Raji (cell line): ENCODE results near the gene CCDC40.
A peak's percentile ranks its signal among the peaks of the same experiment; 100 is the strongest.

Source experiments
- POLR2A ChIP-seq: IDR thresholded peaks from 2 replicates; pipeline ENCODE4 v1.6.1; 2011; ENCODE audit warnings: low read depth, low read length, control low read depth; ENCODE audit not compliant: insufficient read depth

The CCDC40 gene

GRCh38 chr17:80095844-80096475 lies 59.5 kb downstream of the CCDC40 start:
- TF ChIP-seq POLR2A, result no peak

GRCh38 chr17:80096561-80097021 lies 60.1 kb downstream of the CCDC40 start:
- no peak for TF ChIP-seq POLR2A

- TF ChIP-seq POLR2A, result no peak
Observed at GRCh38 chr17:80097127-80097621, 60.7 kb downstream of the CCDC40 start.

- no peak for TF ChIP-seq POLR2A
Observed at GRCh38 chr17:80097844-80098691, 61.6 kb downstream of the CCDC40 start.

GRCh38 chr17:80099291-80100034 lies 63.0 kb downstream of the CCDC40 start:
- no peak for TF ChIP-seq POLR2A

- TF ChIP-seq POLR2A, result no peak
Observed at GRCh38 chr17:80100035-80100323, 63.5 kb downstream of the CCDC40 start.

GRCh38 chr17:80101011-80101945 lies 64.8 kb downstream of the CCDC40 start, which contains the start of gene GAA:
Gene GAA (plus strand): TSS chr17:80101581. CDS start chr17:80104587, 3,006 bp downstream.
- TF ChIP-seq POLR2A, result peak; percentile 62

- TF ChIP-seq POLR2A, result no peak
Observed at GRCh38 chr17:80101946-80102663, 65.7 kb downstream of the CCDC40 start.

- peak; percentile 22; the same call in 1 of the 2 replicates for TF ChIP-seq POLR2A
Observed at GRCh38 chr17:80102664-80103448, 66.4 kb downstream of the CCDC40 start.

- no peak for TF ChIP-seq POLR2A
Observed at GRCh38 chr17:80103449-80104085, 67.1 kb downstream of the CCDC40 start.

- TF ChIP-seq POLR2A, result no peak
Observed at GRCh38 chr17:80104321-80104955, 68.0 kb downstream of the CCDC40 start.

- no peak for TF ChIP-seq POLR2A
Observed at GRCh38 chr17:80104956-80105375, 68.5 kb downstream of the CCDC40 start.
